ENCODE data around the gene PLK2.

The PLK2 gene

GRCh38 chr5:58490402-58491050, 30.6 kb upstream of the PLK2 start:
- TF ChIP-seq SIN3A (IDR thresholded peaks at IDR 0.05; ENCODE audit: borderline replicate concordance, insufficient read depth, low read length) (no peak), TAF1 (IDR thresholded peaks at IDR 0.05; ENCODE audit: borderline replicate concordance, insufficient read depth, low read length) (no peak), POLR2AphosphoS5 (IDR thresholded peaks at IDR 0.05; ENCODE audit: low read depth, low read length) (no peak), FOXP2 (optimal IDR thresholded peaks at IDR 0.05; ENCODE audit: borderline replicate concordance, extremely low read depth, extremely low read length, insufficient read depth) (no peak), REST (IDR thresholded peaks at IDR 0.05; ENCODE audit: insufficient read depth in 1 of 2, low read depth in 2 of 2, low read length in 2 of 2) (no peak)

- TF ChIP-seq POLR2AphosphoS5 (IDR thresholded peaks at IDR 0.05; ENCODE audit: low read depth, low read length) (no peak), FOXP2 (optimal IDR thresholded peaks at IDR 0.05; ENCODE audit: borderline replicate concordance, extremely low read depth, extremely low read length, insufficient read depth) (no peak), REST (IDR thresholded peaks at IDR 0.05; ENCODE audit: insufficient read depth in 1 of 2, low read depth in 2 of 2, low read length in 2 of 2) (no peak), TAF1 (IDR thresholded peaks at IDR 0.05; ENCODE audit: borderline replicate concordance, insufficient read depth, low read length) (no peak), SIN3A (IDR thresholded peaks at IDR 0.05; ENCODE audit: borderline replicate concordance, insufficient read depth, low read length) (no peak)
Measured at GRCh38 chr5:58486290-58486689, 26.4 kb upstream of the PLK2 start.

GRCh38 chr5:58484505-58484904, 24.6 kb upstream of the PLK2 start:
- TF ChIP-seq POLR2AphosphoS5 (IDR thresholded peaks at IDR 0.05; ENCODE audit: low read depth, low read length) (no peak), TAF1 (IDR thresholded peaks at IDR 0.05; ENCODE audit: borderline replicate concordance, insufficient read depth, low read length) (no peak), FOXP2 (optimal IDR thresholded peaks at IDR 0.05; ENCODE audit: borderline replicate concordance, extremely low read depth, extremely low read length, insufficient read depth) (no peak), REST (IDR thresholded peaks at IDR 0.05; ENCODE audit: insufficient read depth in 1 of 2, low read depth in 2 of 2, low read length in 2 of 2) (no peak), SIN3A (IDR thresholded peaks at IDR 0.05; ENCODE audit: borderline replicate concordance, insufficient read depth, low read length) (no peak)

GRCh38 chr5:58482536-58482935, 22.6 kb upstream of the PLK2 start:
- TF ChIP-seq POLR2AphosphoS5 (IDR thresholded peaks at IDR 0.05; ENCODE audit: low read depth, low read length): no peak
- TF ChIP-seq FOXP2 (optimal IDR thresholded peaks at IDR 0.05; ENCODE audit: borderline replicate concordance, extremely low read depth, extremely low read length, insufficient read depth): no peak
- no peak for TF ChIP-seq TAF1 (IDR thresholded peaks at IDR 0.05; ENCODE audit: borderline replicate concordance, insufficient read depth, low read length)
- TF ChIP-seq REST (IDR thresholded peaks at IDR 0.05; ENCODE audit: insufficient read depth in 1 of 2, low read depth in 2 of 2, low read length in 2 of 2): no peak
- TF ChIP-seq SIN3A (IDR thresholded peaks at IDR 0.05; ENCODE audit: borderline replicate concordance, insufficient read depth, low read length): no peak

Data from PFSK-1 (cell line).